Transverse colon (tissue), 4 donors: Measurements from ENCODE around the gene SFTPA2.
"Not testable (repeated sequence)": the region's sequence is repeated elsewhere in the genome, so short reads cannot be mapped to it uniquely, and the experiment has no call there.

Experiments
- CTCF ChIP-seq, 5 experiments: fragments of 200-600 bp in 3 of 5; fragments of 450-650 bp in 2 of 5; sonication (generic) in 3 of 5; IDR thresholded peaks; 1 replicate in 2 of 5; 2 replicates in 3 of 5; pipeline ENCODE4 v1.5.1; 2016 to 2017; ENCODE audit warnings: antibody characterized with exemption in 5 of 5, inconsistent platforms in 3 of 5, mild to moderate bottlenecking in 2 of 5, moderate library complexity in 1 of 5
- EP300 ChIP-seq: sonication (generic); formaldehyde crosslinking; IDR thresholded peaks from one replicate; pipeline ENCODE4 v1.6.1; 2017; ENCODE audit warnings: antibody characterized with exemption, low read depth
- POLR2A ChIP-seq: fragments of 450-650 bp; IDR thresholded peaks from one replicate; pipeline ENCODE4 v1.6.1; 2016; ENCODE audit warnings: antibody characterized with exemption, mild to moderate bottlenecking, moderate library complexity
- POLR2AphosphoS5 ChIP-seq, 3 donors: sonication (generic); formaldehyde crosslinking; IDR thresholded peaks; one replicate each; pipeline ENCODE4 v1.6.1; 2016; ENCODE audit warnings: antibody characterized with exemption in 3 of 3

GRCh38 chr10:79547128-79547527 is 13.1 kb downstream of the SFTPA2 start:
- TF ChIP-seq CTCF (IDR thresholded peaks at IDR 0.05); POLR2A; POLR2AphosphoS5 (IDR thresholded peaks at IDR 0.05); EP300: not testable (repeated sequence)
